ENCODE measurements around the gene THPO.

THPO gene

GRCh38 chr3:184322731-184323487 is 55.1 kb downstream of the THPO start:
- H3K9me3 Mint-ChIP-seq: no peaks in the 10 kb centered on the region
- H3K36me3 Mint-ChIP-seq: peaks cover 84% of the 10 kb centered on the region
- no peaks in the 10 kb centered on the region for H3K27me3 Mint-ChIP-seq
- no peak for ATAC-seq
- H3K4me3 Mint-ChIP-seq: no peak overlapping the region
- H3K4me1 Mint-ChIP-seq: peaks cover 23% of the 10 kb centered on the region
- H3K27ac Mint-ChIP-seq: no peak overlapping the region
